ENCODE data around the gene SCD. TPM values are rescaled to one million over a fixed set of nuclear protein-coding genes. Genes with fewer than 3 reads are reported as not detected.
"Not testable (repeated sequence)": the region's sequence is repeated elsewhere in the genome, so short reads cannot be mapped to it uniquely, and the experiment has no call there.

The SCD gene
- total and polyA plus RNA-seq, 5 donors from 2014 or later: 0.22 to 1.3 (median 0.92) TPM

DNA sequence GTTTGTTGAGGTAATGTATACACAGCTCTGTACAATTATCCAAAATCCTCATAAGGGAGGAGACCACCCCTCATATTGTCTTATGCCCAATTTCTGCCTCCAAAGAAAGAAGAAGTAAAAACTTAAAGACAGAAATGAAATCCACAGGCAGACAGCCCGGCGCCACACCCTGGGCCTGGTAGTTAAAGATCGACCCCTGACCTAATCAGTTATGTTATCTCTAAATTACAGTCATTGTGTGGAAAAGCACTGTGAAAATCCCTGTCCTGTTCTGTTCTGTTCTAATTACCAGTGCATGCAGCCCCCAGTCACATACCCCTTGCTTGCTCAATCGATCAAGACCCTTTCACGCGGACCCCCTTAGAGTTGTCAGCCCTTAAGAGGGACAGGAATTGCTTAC, 29.6 kb downstream of the SCD start:
- H3K4me3 Mint-ChIP-seq: peak overlapping the region in 1 of 4 donors; percentile 30
- not testable (repeated sequence) for H3K9me3 Mint-ChIP-seq, H3K27ac Mint-ChIP-seq

DNA sequence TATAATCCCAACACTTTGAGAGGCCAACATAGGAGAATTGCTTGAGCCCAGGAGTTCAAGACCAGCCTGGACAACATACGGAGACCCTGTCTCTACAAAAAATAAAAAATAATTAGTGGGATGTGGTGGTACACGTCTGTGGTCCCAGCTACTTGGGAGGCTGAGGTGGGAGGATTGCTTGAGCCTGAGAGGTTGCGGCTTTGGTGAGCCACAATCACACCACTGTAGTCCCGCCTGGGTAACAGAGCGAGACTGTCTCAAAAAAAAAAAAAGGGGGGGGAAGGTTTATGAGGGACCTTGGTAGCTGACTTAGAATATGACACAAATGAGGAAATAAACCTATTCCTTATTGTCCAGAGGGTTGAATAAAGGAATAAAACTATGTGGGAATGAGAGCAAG, 30.8 kb downstream of the SCD start:
- H3K4me1 ChIP-seq (ENCODE audit: control insufficient read depth, insufficient read depth, low read length, poor library complexity, severe bottlenecking): peaks cover 19% of the 10 kb centered on the region
- DNase-seq (no peak), ATAC-seq (ENCODE audit: low read depth in 2 of 2) (no peak)
- H3K9me3 ChIP-seq (ENCODE audit: control insufficient read depth in 2 of 2, low read length in 2 of 2): no peaks in the 10 kb centered on the region
- Mint-ChIP-seq H3K36me3 (peaks cover 19% of the 10 kb centered on the region), H3K4me1 (no peaks in the 10 kb centered on the region), H3K27ac (no peak overlapping the region), H3K9me3 (no peaks in the 10 kb centered on the region), H3K4me3 (no peak overlapping the region), H3K27me3 (no peaks in the 10 kb centered on the region)
- no peaks in the 10 kb centered on the region for H3K27me3 ChIP-seq (ENCODE audit: control insufficient read depth, insufficient read depth, low read length)
- no peaks in the 10 kb centered on the region for H3K36me3 ChIP-seq (ENCODE audit: control insufficient read depth, insufficient read depth, low read length)
- no peak overlapping the region for H3K27ac ChIP-seq (ENCODE audit: insufficient read depth, low read length, poor library complexity, severe bottlenecking)
- no peak overlapping the region for H3K4me3 ChIP-seq (ENCODE audit: low read depth, low read length)

More for the DNA sequence above, 29.6 kb downstream of the SCD start:
- not testable (repeated sequence) for H3K36me3 ChIP-seq (ENCODE audit: control insufficient read depth, insufficient read depth, low read length); H3K27me3 ChIP-seq (ENCODE audit: control insufficient read depth, insufficient read depth, low read length); H3K27me3 Mint-ChIP-seq; H3K36me3 Mint-ChIP-seq; DNase-seq; H3K27ac ChIP-seq (ENCODE audit: insufficient read depth, low read length, poor library complexity, severe bottlenecking); H3K4me1 Mint-ChIP-seq; ATAC-seq (ENCODE audit: low read depth in 2 of 2); H3K9me3 ChIP-seq (ENCODE audit: control insufficient read depth in 2 of 2, low read length in 2 of 2); H3K4me3 ChIP-seq (ENCODE audit: low read depth, low read length)
- peaks cover 30% of the 10 kb centered on the region for H3K4me1 ChIP-seq (ENCODE audit: control insufficient read depth, insufficient read depth, low read length, poor library complexity, severe bottlenecking)

GRCh38 chr10:100380400-100380799, 33.4 kb downstream of the SCD start:
- no peak overlapping the region for H3K27ac Mint-ChIP-seq
- no peaks in the 10 kb centered on the region for H3K27me3 Mint-ChIP-seq
- H3K9me3 Mint-ChIP-seq: no peaks in the 10 kb centered on the region

GRCh38 chr10:100382553-100382952, 35.5 kb downstream of the SCD start:
- H3K4me1 ChIP-seq (ENCODE audit: control insufficient read depth, insufficient read depth, low read length, poor library complexity, severe bottlenecking): no peaks in the 10 kb centered on the region
- no peaks in the 10 kb centered on the region for H3K36me3 ChIP-seq (ENCODE audit: control insufficient read depth, insufficient read depth, low read length)
- H3K27ac ChIP-seq (ENCODE audit: insufficient read depth, low read length, poor library complexity, severe bottlenecking): no peak overlapping the region
- H3K4me3 ChIP-seq (ENCODE audit: low read depth, low read length): no peak overlapping the region
- ATAC-seq (ENCODE audit: low read depth in 2 of 2) (no peak), DNase-seq (no peak)
- no peaks in the 10 kb centered on the region for H3K9me3 Mint-ChIP-seq
- peaks cover 28% of the 10 kb centered on the region for H3K36me3 Mint-ChIP-seq
- no peaks in the 10 kb centered on the region for H3K27me3 Mint-ChIP-seq
- H3K4me3 Mint-ChIP-seq: no peak overlapping the region
- H3K27ac Mint-ChIP-seq: no peak overlapping the region
- H3K4me1 Mint-ChIP-seq: no peaks in the 10 kb centered on the region
- no peaks in the 10 kb centered on the region for H3K9me3 ChIP-seq (ENCODE audit: control insufficient read depth in 2 of 2, low read length in 2 of 2)
- H3K27me3 ChIP-seq (ENCODE audit: control insufficient read depth, insufficient read depth, low read length): no peaks in the 10 kb centered on the region

More at GRCh38 chr10:100380400-100380799, 33.4 kb downstream of the SCD start:
- Mint-ChIP-seq H3K4me1 (no peaks in the 10 kb centered on the region), H3K36me3 (peaks cover 24% of the 10 kb centered on the region), H3K4me3 (peak overlapping the region in 1 of 4 donors; percentile 31)
- H3K4me1 ChIP-seq (ENCODE audit: control insufficient read depth, insufficient read depth, low read length, poor library complexity, severe bottlenecking): no peaks in the 10 kb centered on the region
- ATAC-seq (ENCODE audit: low read depth in 2 of 2) (no peak), DNase-seq (no peak)
- H3K36me3 ChIP-seq (ENCODE audit: control insufficient read depth, insufficient read depth, low read length): no peaks in the 10 kb centered on the region
- H3K27ac ChIP-seq (ENCODE audit: insufficient read depth, low read length, poor library complexity, severe bottlenecking): no peak overlapping the region
- no peak overlapping the region for H3K4me3 ChIP-seq (ENCODE audit: low read depth, low read length)
- H3K9me3 ChIP-seq (ENCODE audit: control insufficient read depth in 2 of 2, low read length in 2 of 2): no peaks in the 10 kb centered on the region
- H3K27me3 ChIP-seq (ENCODE audit: control insufficient read depth, insufficient read depth, low read length): no peaks in the 10 kb centered on the region

GRCh38 chr10:100383251-100383650, 36.2 kb downstream of the SCD start:
- Histone ChIP-seq H3K9me3 (ENCODE audit: control insufficient read depth in 2 of 2, low read length in 2 of 2) (no peaks in the 10 kb centered on the region), H3K4me1 (ENCODE audit: control insufficient read depth, insufficient read depth, low read length, poor library complexity, severe bottlenecking) (no peaks in the 10 kb centered on the region), H3K27ac (ENCODE audit: insufficient read depth, low read length, poor library complexity, severe bottlenecking) (no peak overlapping the region), H3K27me3 (ENCODE audit: control insufficient read depth, insufficient read depth, low read length) (no peaks in the 10 kb centered on the region), H3K4me3 (ENCODE audit: low read depth, low read length) (no peak overlapping the region), H3K36me3 (ENCODE audit: control insufficient read depth, insufficient read depth, low read length) (no peaks in the 10 kb centered on the region)
- Mint-ChIP-seq H3K36me3 (peaks cover 33% of the 10 kb centered on the region), H3K27me3 (no peaks in the 10 kb centered on the region), H3K4me1 (no peaks in the 10 kb centered on the region), H3K4me3 (no peak overlapping the region), H3K27ac (no peak overlapping the region), H3K9me3 (no peaks in the 10 kb centered on the region)
- no peak for ATAC-seq (ENCODE audit: low read depth in 2 of 2)
- DNase-seq: no peak

DNA sequence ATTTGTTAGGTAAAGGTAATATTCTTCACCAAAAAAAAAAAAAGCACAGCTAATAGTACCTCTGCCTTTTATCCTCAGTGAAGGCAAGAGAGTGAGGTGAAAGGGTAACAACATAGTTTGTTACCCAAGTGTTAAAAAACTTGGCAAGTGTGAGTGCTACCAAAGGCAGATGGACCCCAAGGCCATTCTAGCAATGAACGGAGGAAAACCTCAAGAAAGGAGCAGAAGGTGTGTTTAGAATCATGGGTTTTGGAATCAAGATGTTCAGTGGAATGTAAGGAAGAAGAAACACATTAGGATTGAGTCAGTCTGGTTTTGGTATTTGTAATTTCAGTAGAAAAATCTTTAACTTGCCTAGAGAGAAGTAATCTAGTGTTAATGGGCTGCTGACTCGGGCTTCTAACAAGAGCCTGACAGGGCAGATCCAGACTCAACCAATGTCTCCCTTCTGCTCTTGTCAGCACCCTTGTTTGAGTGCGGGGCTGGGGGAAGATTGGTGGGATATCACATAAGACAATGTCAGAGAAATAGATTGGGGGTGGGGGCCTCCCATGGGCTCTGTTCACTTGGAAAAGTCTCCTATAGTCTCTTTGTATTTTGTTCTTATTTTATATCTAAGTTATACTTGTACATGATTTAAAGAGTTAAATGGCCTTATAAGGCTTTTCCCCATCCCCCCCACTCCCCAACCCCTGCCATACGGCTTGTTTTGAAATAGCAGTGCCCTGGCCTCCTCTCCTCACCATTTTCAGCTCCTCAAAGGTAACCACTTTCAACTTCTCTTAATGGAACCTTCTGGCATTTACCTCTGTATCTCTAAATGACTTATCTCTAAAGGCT, 44.4 kb downstream of the SCD start:
- H3K9me3 ChIP-seq (ENCODE audit: control insufficient read depth in 2 of 2, low read length in 2 of 2): no peaks in the 10 kb centered on the region
- Mint-ChIP-seq H3K4me3 (no peak overlapping the region), H3K36me3 (peaks cover 6% of the 10 kb centered on the region), H3K27me3 (peaks cover 4% of the 10 kb centered on the region), H3K9me3 (no peaks in the 10 kb centered on the region), H3K27ac (no peak overlapping the region), H3K4me1 (peaks cover 0 to 1% (median 0%) of the 10 kb centered on the region in 4 donors)
- no peaks in the 10 kb centered on the region for H3K36me3 ChIP-seq (ENCODE audit: control insufficient read depth, insufficient read depth, low read length)
- no peak for DNase-seq
- H3K27me3 ChIP-seq (ENCODE audit: control insufficient read depth, insufficient read depth, low read length): no peaks in the 10 kb centered on the region
- H3K27ac ChIP-seq (ENCODE audit: insufficient read depth, low read length, poor library complexity, severe bottlenecking): no peak overlapping the region
- ATAC-seq (ENCODE audit: low read depth in 2 of 2): no peak
- no peaks in the 10 kb centered on the region for H3K4me1 ChIP-seq (ENCODE audit: control insufficient read depth, insufficient read depth, low read length, poor library complexity, severe bottlenecking)
- H3K4me3 ChIP-seq (ENCODE audit: low read depth, low read length): no peak overlapping the region

GRCh38 chr10:100392686-100393003, 45.6 kb downstream of the SCD start:
- no peaks in the 10 kb centered on the region for H3K4me1 ChIP-seq (ENCODE audit: control insufficient read depth, insufficient read depth, low read length, poor library complexity, severe bottlenecking)
- no peak overlapping the region for H3K4me3 ChIP-seq (ENCODE audit: low read depth, low read length)
- H3K36me3 ChIP-seq (ENCODE audit: control insufficient read depth, insufficient read depth, low read length): no peaks in the 10 kb centered on the region
- H3K4me3 Mint-ChIP-seq: no peak overlapping the region
- H3K27me3 Mint-ChIP-seq: peaks cover 4% of the 10 kb centered on the region
- H3K9me3 Mint-ChIP-seq: no peaks in the 10 kb centered on the region
- peaks cover 4% of the 10 kb centered on the region for H3K36me3 Mint-ChIP-seq
- DNase-seq (no peak), ATAC-seq (ENCODE audit: low read depth in 2 of 2) (no peak)
- no peaks in the 10 kb centered on the region for H3K27me3 ChIP-seq (ENCODE audit: control insufficient read depth, insufficient read depth, low read length)
- no peak overlapping the region for H3K27ac ChIP-seq (ENCODE audit: insufficient read depth, low read length, poor library complexity, severe bottlenecking)
- H3K4me1 Mint-ChIP-seq: peaks cover 0 to 1% (median 0%) of the 10 kb centered on the region in 4 donors
- H3K9me3 ChIP-seq (ENCODE audit: control insufficient read depth in 2 of 2, low read length in 2 of 2): no peaks in the 10 kb centered on the region
- H3K27ac Mint-ChIP-seq: no peak overlapping the region

DNA sequence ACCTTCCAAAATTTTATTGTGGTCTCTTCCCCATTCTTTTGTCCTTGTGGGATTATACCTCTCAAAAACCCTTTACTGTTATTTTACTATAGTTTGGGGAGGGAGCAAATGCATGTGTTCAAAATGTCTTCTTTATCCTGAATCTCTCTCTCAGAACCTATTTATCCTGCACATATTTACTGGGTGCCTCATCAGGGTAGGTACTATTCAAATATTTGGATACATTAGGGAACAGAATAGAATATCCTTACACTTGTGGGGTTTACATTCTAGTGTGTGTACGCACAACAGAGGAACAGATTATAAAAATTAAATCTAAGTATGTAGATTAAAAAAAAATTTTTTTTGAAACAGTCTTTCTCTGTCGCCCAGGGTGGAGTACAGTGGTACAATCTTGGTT, 48.6 kb downstream of the SCD start:
- DNase-seq (no peak), ATAC-seq (ENCODE audit: low read depth in 2 of 2) (no peak)
- Mint-ChIP-seq H3K4me3 (no peak overlapping the region), H3K27ac (no peak overlapping the region), H3K9me3 (no peaks in the 10 kb centered on the region), H3K27me3 (peaks cover 4% of the 10 kb centered on the region), H3K4me1 (peaks cover 0 to 1% (median 0%) of the 10 kb centered on the region in 4 donors), H3K36me3 (no peaks in the 10 kb centered on the region)
- H3K27me3 ChIP-seq (ENCODE audit: control insufficient read depth, insufficient read depth, low read length): no peaks in the 10 kb centered on the region
- no peaks in the 10 kb centered on the region for H3K4me1 ChIP-seq (ENCODE audit: control insufficient read depth, insufficient read depth, low read length, poor library complexity, severe bottlenecking)
- no peaks in the 10 kb centered on the region for H3K9me3 ChIP-seq (ENCODE audit: control insufficient read depth in 2 of 2, low read length in 2 of 2)
- no peaks in the 10 kb centered on the region for H3K36me3 ChIP-seq (ENCODE audit: control insufficient read depth, insufficient read depth, low read length)
- H3K27ac ChIP-seq (ENCODE audit: insufficient read depth, low read length, poor library complexity, severe bottlenecking): no peak overlapping the region
- H3K4me3 ChIP-seq (ENCODE audit: low read depth, low read length): no peak overlapping the region
